K562 (cell line): ENCODE data around the gene WDR45B. TPM values are rescaled to one million over a fixed set of nuclear protein-coding genes. Genes with fewer than 3 reads are reported as not detected.

ENCODE experiments used
- ATAC-seq: fragments of 200-7000 bp; cut with Tn5 transposase; 3 replicates; pipeline ENCODE4 v1.9.1; 2020; ENCODE audit warnings: moderate library complexity
- BruUV-seq: library from RNA; stranded (reverse); fragments of 400-500 nt; replicated peaks from 2 replicates; lab custom pipeline; 2021; lab: Mats Ljungman, UMichigan
- CTCF ChIA-PET: fragments of 300-600 bp; formaldehyde crosslinking; extraction: SDS; loops from one replicate; lab custom pipeline; 2021; ENCODE audit warnings: low intra/inter-chr PET ratio; lab: Yijun Ruan, JAX
- POLR2A ChIA-PET: fragments of 300-600, 350-650 bp; sonication (Branson Sonifier 250); formaldehyde crosslinking; extraction: SDS; loops from one replicate; lab custom pipeline; 2021; ENCODE audit warnings: antibody characterized with exemption, inconsistent platforms; lab: Yijun Ruan, JAX
- DNase-seq, 4 experiments: peaks; one replicate each; pipeline versions ENCODE4 v3.0.0 to v3.0.0-alpha.2; 2011 to 2018; ENCODE audit warnings: low spot score in 3 of 4, mixed read lengths in 3 of 4; ENCODE audit errors: extremely low read depth in 1 of 4
- FAIRE-seq: peaks from 2 replicates; lab custom pipeline; 2011; peaks lifted over from hg19 to GRCh38; lab: Jason Lieb, UNC
- H2AFZ ChIP-seq: 2 replicates; pipeline ENCODE4 v1.6.0; 2011; ENCODE audit warnings: low read depth, low read length, control low read depth, inconsistent platforms
- H3K27ac ChIP-seq: fragments of 200-600 bp; 3 replicates; pipeline ENCODE4 v1.8.0; 2011; ENCODE audit warnings: low read depth, mild to moderate bottlenecking, control low read depth, inconsistent platforms, low read length, moderate library complexity, mixed read lengths; ENCODE audit errors: extremely low read depth
- H3K27me3 ChIP-seq, 2 experiments: fragments of 300-600 bp in 1 of 2; 2 replicates in 1 of 2; 3 replicates in 1 of 2; pipeline versions ENCODE4 v1.6.0 to v1.8.0; 2011; ENCODE audit warnings: inconsistent platforms in 2 of 2, low read length in 2 of 2, mild to moderate bottlenecking in 1 of 2, mixed read lengths in 1 of 2, moderate library complexity in 1 of 2; ENCODE audit not compliant: control insufficient read depth in 2 of 2, insufficient read depth in 2 of 2
- H3K36me3 ChIP-seq: fragments of 300-600 bp; 3 replicates; pipeline ENCODE4 v1.8.0; 2011; ENCODE audit warnings: mild to moderate bottlenecking, low read length, inconsistent platforms; ENCODE audit not compliant: control insufficient read depth, insufficient read depth
- H3K4me1 ChIP-seq, 2 experiments: fragments of 200-600 bp in 1 of 2; replicated peaks in 1 of 2; 2 replicates in 1 of 2; 3 replicates in 1 of 2; pipeline versions ENCODE4 v1.5.1 to v1.8.0; 2011; ENCODE audit warnings: inconsistent platforms in 2 of 2, low read length in 2 of 2, mild to moderate bottlenecking in 1 of 2, mixed read lengths in 1 of 2, moderate library complexity in 1 of 2; ENCODE audit not compliant: control insufficient read depth in 2 of 2, insufficient read depth in 2 of 2
- H3K4me2 ChIP-seq: 2 replicates; pipeline ENCODE4 v1.6.1; 2011; ENCODE audit warnings: low read length, control low read depth, inconsistent platforms, mixed read lengths; ENCODE audit not compliant: insufficient read depth
- H3K4me3 ChIP-seq: fragments of 200-600 bp; sonication (generic), shearing (Covaris generic); 2 replicates; pipeline ENCODE4 v1.5.1; 2016; ENCODE audit warnings: control low read depth, inconsistent platforms
- H3K79me2 ChIP-seq: fragments of 200-600 bp; 3 replicates; pipeline ENCODE4 v1.8.0; 2011; ENCODE audit warnings: low read length, inconsistent platforms; ENCODE audit not compliant: control insufficient read depth, insufficient read depth
- H3K9ac ChIP-seq, 2 experiments: 2 replicates each; pipeline versions ENCODE4 v1.6.0 to v1.6.1; 2011; ENCODE audit warnings: low read depth in 2 of 2, low read length in 2 of 2, control low read depth in 1 of 2, inconsistent platforms in 1 of 2, mild to moderate bottlenecking in 1 of 2, mixed read lengths in 1 of 2; ENCODE audit not compliant: insufficient read depth in 1 of 2
- H3K9me1 ChIP-seq: one replicate; pipeline ENCODE4 v1.6.0; 2011; ENCODE audit warnings: inconsistent platforms, mild to moderate bottlenecking, low read length, moderate library complexity; ENCODE audit not compliant: control insufficient read depth, insufficient read depth
- H3K9me3 ChIP-seq: replicated peaks from 2 replicates; pipeline ENCODE4 v1.5.1; 2011; ENCODE audit warnings: low read depth, low read length, inconsistent platforms; ENCODE audit not compliant: control insufficient read depth, insufficient read depth
- H4K20me1 ChIP-seq: replicated peaks from 2 replicates; pipeline ENCODE4 v1.6.1; 2011; ENCODE audit warnings: low read length, inconsistent platforms, mixed read lengths; ENCODE audit not compliant: control insufficient read depth, insufficient read depth
- CBX1 ChIP-seq: sonication (generic); IDR thresholded peaks from 2 replicates; pipeline ENCODE4 v1.6.1; 2016; ENCODE audit warnings: antibody characterized with exemption, low read depth, mild to moderate bottlenecking
- CEBPB ChIP-seq: fragments of 450-650 bp; IDR thresholded peaks from 2 replicates; pipeline ENCODE4 v1.6.1; 2016; ENCODE audit warnings: missing genetic modification characterization, missing compliant biosample characterization
- E2F4 ChIP-seq: sonication (generic); formaldehyde crosslinking; IDR thresholded peaks from 2 replicates; pipeline ENCODE4 v1.8.0; 2022; ENCODE audit warnings: mild to moderate bottlenecking, low read depth, missing genetic modification reagents
- HMG20A ChIP-seq: fragments of 450-650 bp; formaldehyde crosslinking; conservative IDR thresholded peaks from 2 replicates; pipeline ENCODE4 v1.4.0; 2020; ENCODE audit warnings: mild to moderate bottlenecking, mixed read lengths
- HNRNPLL ChIP-seq: fragments of 200-400 bp; formaldehyde crosslinking; IDR thresholded peaks from 2 replicates; pipeline ENCODE4 v1.6.1; 2017; ENCODE audit warnings: low read length, low read depth, mild to moderate bottlenecking; ENCODE audit not compliant: poor library complexity, severe bottlenecking
- ILK ChIP-seq: fragments of 450-650 bp; IDR thresholded peaks from 2 replicates; pipeline ENCODE4 v1.6.1; 2016; ENCODE audit warnings: missing genetic modification characterization, low read depth, mild to moderate bottlenecking, missing compliant biosample characterization, moderate library complexity, borderline replicate concordance
- NCOA6 ChIP-seq: fragments of 450-650 bp; IDR thresholded peaks from 2 replicates; pipeline ENCODE4 v1.6.1; 2017; ENCODE audit warnings: mild to moderate bottlenecking
- NFE2L1 ChIP-seq: fragments of 450-650 bp; IDR thresholded peaks from 2 replicates; pipeline ENCODE4 v1.6.1; 2016; ENCODE audit warnings: missing genetic modification characterization, low read depth, mild to moderate bottlenecking, missing compliant biosample characterization, moderate library complexity, borderline replicate concordance
- ZNF263 ChIP-seq: sonication (generic); formaldehyde crosslinking; IDR thresholded peaks from 2 replicates; pipeline ENCODE4 v1.8.0; 2022; ENCODE audit warnings: mild to moderate bottlenecking, missing genetic modification reagents, borderline replicate concordance
- ZNF830 ChIP-seq: fragments of 250-450 bp; sonication (Bioruptor Pico); IDR thresholded peaks from 2 replicates; pipeline ENCODE4 v1.5.0; 2021; ENCODE audit warnings: mild to moderate bottlenecking
- WGBS: fragments of 100-300 bp; shearing (Covaris generic); methylation state at CpG from one replicate; pipeline ENCODE4 v1.1.6; 2016; ENCODE audit warnings: low coverage, mixed read lengths; ENCODE audit not compliant: insufficient coverage; ENCODE audit errors: missing lambda C conversion rate; 5-methylcytosine and 5-hydroxymethylcytosine counted together
- in situ Hi-C: fragments of 300-500 bp; cut with MboI; formaldehyde crosslinking; loops from 4 replicates; pipeline ENCODE4 v1.15.0; 2018; ENCODE audit warnings: inconsistent platforms, mixed read lengths
- intact Hi-C: fragments of 100-400 bp; cut with micrococcal nuclease; formaldehyde crosslinking; loops from 2 replicates; pipeline ENCODE4 v1.14.2; 2022
- polyA plus RNA-seq, 8 experiments: library from polyadenylated mRNA; depleted of rRNA in 4 of 8; stranded (reverse) in 5 of 8; unstranded in 3 of 8; fragments of >200 nt; fragmentation: Nextera tagmentation in 2 of 8; fragmentation: Illumina TruSeq in 1 of 8; extraction: Ambion mirVana in 2 of 8; extraction: Trizol in 1 of 8; gene quantifications; 2 replicates each; pipeline versions ENCODE4 v1.2.1 to v1.2.3, GENCODE V29; 2011 to 2014; ENCODE audit warnings: inconsistent platforms in 1 of 8, missing spikeins in 1 of 8
- total RNA-seq, 7 experiments: library from RNA; depleted of rRNA in 6 of 7; stranded (reverse); fragments of >200 nt in 6 of 7; fragmentation: Illumina TruSeq in 2 of 7; extraction: Trizol in 2 of 7; gene quantifications; 2 replicates each; pipeline versions ENCODE4 v1.2.1 to v1.2.3, GENCODE V29; 2011 to 2021; ENCODE audit warnings: low replicate concordance in 1 of 7
- TF ChIP-seq, protein P1 (sequence below): sonication (generic); formaldehyde crosslinking; IDR thresholded peaks from 2 replicates; pipeline ENCODE4 v1.8.1; 2023; ENCODE audit warnings: missing genetic modification reagents, mild to moderate bottlenecking, borderline replicate concordance

Gene WDR45B
- total and polyA plus RNA-seq, 9 of the 15 experiments (the other 6 are each of a cell fraction or from before 2014, with no cell fraction given), result 0.72 to 74.4 (median 35.9) TPM

GRCh38 chr17:82582709-82583108 lies 65.5 kb downstream of the WDR45B start (continued):
- TF ChIP-seq HMG20A (CRISPR knock-in tag) (no peak), ZNF263 (CRISPR knock-in tag) (no peak), NFE2L1 (no peak)

GRCh38 chr17:82582213-82582612 lies 66.0 kb downstream of the WDR45B start:
- TF ChIP-seq CBX1 (no peak), NCOA6 (no peak), ILK (tag) (no peak), ZNF830 (no peak), HNRNPLL (no peak), CEBPB (tag) (no peak), E2F4 (CRISPR knock-in tag) (no peak)
- TF ChIP-seq, protein P1, sequence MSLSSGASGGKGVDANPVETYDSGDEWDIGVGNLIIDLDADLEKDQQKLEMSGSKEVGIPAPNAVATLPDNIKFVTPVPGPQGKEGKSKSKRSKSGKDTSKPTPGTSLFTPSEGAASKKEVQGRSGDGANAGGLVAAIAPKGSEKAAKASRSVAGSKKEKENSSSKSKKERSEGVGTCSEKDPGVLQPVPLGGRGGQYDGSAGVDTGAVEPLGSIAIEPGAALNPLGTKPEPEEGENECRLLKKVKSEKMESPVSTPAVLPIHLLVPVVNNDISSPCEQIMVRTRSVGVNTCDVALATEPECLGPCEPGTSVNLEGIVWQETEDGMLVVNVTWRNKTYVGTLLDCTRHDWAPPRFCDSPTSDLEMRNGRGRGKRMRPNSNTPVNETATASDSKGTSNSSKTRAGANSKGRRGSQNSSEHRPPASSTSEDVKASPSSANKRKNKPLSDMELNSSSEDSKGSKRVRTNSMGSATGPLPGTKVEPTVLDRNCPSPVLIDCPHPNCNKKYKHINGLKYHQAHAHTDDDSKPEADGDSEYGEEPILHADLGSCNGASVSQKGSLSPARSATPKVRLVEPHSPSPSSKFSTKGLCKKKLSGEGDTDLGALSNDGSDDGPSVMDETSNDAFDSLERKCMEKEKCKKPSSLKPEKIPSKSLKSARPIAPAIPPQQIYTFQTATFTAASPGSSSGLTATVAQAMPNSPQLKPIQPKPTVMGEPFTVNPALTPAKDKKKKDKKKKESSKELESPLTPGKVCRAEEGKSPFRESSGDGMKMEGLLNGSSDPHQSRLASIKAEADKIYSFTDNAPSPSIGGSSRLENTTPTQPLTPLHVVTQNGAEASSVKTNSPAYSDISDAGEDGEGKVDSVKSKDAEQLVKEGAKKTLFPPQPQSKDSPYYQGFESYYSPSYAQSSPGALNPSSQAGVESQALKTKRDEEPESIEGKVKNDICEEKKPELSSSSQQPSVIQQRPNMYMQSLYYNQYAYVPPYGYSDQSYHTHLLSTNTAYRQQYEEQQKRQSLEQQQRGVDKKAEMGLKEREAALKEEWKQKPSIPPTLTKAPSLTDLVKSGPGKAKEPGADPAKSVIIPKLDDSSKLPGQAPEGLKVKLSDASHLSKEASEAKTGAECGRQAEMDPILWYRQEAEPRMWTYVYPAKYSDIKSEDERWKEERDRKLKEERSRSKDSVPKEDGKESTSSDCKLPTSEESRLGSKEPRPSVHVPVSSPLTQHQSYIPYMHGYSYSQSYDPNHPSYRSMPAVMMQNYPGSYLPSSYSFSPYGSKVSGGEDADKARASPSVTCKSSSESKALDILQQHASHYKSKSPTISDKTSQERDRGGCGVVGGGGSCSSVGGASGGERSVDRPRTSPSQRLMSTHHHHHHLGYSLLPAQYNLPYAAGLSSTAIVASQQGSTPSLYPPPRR, result no peak
- WGBS, result 92% methylated on average over 8 of the region's 8 CpGs
- Histone ChIP-seq H3K4me3 (no peak overlapping the region), H3K27me3 (no peaks in the 10 kb centered on the region), H2AFZ (no peak overlapping the region), H3K27ac (no peak overlapping the region), H3K4me2 (no peak overlapping the region), H3K36me3 (peaks cover 74% of the 10 kb centered on the region; the same call in 2 of the 3 replicates), H3K9ac (no peak overlapping the region), H3K9me3 (no peaks in the 10 kb centered on the region), H3K9me1 (no peaks in the 10 kb centered on the region), H3K79me2 (peaks cover 27% of the 10 kb centered on the region), H4K20me1 (no peaks in the 10 kb centered on the region), H3K4me1 (peaks cover 0 to 10% of the 10 kb centered on the region in 2 experiments; a peak in 1 of 5 replicates)
- no peak for FAIRE-seq
- intact Hi-C loops (no loop called here), in situ Hi-C loops (no loop called here)
- ATAC-seq, result no peak
- ChIA-PET POLR2A (interaction anchor here (0.7 kb wide), 1 partner anchor 225 kb away, joined by 3 read pairs; no protein-coding TSS in a partner anchor), CTCF (no interaction called here)
- BruUV-seq, result no TSS peak
- DNase-seq, result no peak
